MM.1S (cell line): ENCODE measurements around the gene S100Z.

ENCODE experiments used
- EZH2 ChIP-seq: fragments of 300-600 bp; sonication (generic); optimal IDR thresholded peaks from 2 replicates; pipeline ENCODE3; 2017; ENCODE audit warnings: low read depth, mild to moderate bottlenecking, antibody characterized with exemption, low read length, mixed read lengths
- EZH2phosphoT487 ChIP-seq: fragments of 300-600 bp; sonication (generic); IDR thresholded peaks from 2 replicates; pipeline ENCODE4 v1.6.1; 2018; ENCODE audit warnings: antibody characterized with exemption, low read length
- TF ChIP-seq, protein P1 (sequence below): fragments of 300-600 bp; sonication (generic); IDR thresholded peaks from 2 replicates; pipeline ENCODE4 v1.5.1; 2016; ENCODE audit warnings: antibody characterized with exemption, low read length, mixed read lengths

DNA sequence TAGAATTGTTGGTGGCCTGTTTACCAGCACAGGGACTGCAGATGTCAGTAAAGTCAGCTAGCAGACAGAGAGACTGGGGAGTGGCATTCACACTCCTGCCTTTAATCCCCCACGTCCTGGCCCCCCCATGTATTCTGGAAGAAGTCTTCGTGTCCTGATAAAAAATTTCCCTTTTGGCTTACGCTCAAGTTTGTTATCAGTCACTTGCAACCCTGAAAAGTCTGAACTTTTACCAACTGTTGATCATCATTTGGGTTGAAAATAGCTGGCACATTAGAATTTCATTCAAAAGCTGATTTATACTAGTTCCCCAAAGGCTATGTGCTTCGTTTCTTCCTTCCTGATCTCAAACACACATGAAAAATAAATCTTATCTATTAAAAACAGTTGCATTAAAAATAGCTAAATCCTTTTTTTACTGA lies 97.3 kb downstream of the S100Z start:
- TF ChIP-seq, protein P1, sequence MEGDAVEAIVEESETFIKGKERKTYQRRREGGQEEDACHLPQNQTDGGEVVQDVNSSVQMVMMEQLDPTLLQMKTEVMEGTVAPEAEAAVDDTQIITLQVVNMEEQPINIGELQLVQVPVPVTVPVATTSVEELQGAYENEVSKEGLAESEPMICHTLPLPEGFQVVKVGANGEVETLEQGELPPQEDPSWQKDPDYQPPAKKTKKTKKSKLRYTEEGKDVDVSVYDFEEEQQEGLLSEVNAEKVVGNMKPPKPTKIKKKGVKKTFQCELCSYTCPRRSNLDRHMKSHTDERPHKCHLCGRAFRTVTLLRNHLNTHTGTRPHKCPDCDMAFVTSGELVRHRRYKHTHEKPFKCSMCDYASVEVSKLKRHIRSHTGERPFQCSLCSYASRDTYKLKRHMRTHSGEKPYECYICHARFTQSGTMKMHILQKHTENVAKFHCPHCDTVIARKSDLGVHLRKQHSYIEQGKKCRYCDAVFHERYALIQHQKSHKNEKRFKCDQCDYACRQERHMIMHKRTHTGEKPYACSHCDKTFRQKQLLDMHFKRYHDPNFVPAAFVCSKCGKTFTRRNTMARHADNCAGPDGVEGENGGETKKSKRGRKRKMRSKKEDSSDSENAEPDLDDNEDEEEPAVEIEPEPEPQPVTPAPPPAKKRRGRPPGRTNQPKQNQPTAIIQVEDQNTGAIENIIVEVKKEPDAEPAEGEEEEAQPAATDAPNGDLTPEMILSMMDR: no peak
- TF ChIP-seq EZH2 (no peak), EZH2phosphoT487 (no peak)
